GM18951 (cell line): ENCODE data around the gene C19orf81.

Experiments used
- POLR2A ChIP-seq: IDR thresholded peaks from 4 replicates; pipeline ENCODE4 v1.6.1; 2011; ENCODE audit warnings: mild to moderate bottlenecking; ENCODE audit not compliant: insufficient read length, insufficient read depth; ENCODE audit errors: extremely low read depth
- in situ Hi-C: fragments of 300-500 bp; cut with MboI; formaldehyde crosslinking; loops from one replicate; pipeline ENCODE4 v1.12.0; 2022; ENCODE audit warnings: low sequenced_read_pairs, mixed read lengths, inconsistent platforms; ENCODE audit not compliant: unreplicated experiment

The C19orf81 gene

DNA sequence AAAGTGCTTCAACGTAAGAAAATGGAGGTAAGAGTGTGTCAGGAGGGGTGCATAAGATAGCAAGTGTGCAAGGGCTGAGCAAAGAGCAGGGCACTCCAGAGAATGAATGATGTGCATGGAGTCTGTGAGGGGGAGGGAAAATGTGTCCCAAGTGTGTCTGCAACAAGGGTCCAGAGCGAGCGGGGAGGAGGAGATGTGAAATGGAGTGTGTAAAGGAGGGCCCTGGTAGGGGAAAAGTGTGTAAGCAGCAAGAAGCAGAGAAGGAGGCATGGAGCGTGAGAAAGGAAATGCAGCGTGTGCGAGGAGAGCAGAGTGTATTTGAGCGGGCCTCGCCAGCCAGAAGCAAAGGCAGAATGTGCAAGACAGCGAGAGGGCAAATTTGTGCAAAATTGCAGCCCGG lies 11.8 kb downstream of the C19orf81 start:
- TF ChIP-seq POLR2A: no peak
- in situ Hi-C loops: no loop called here

DNA sequence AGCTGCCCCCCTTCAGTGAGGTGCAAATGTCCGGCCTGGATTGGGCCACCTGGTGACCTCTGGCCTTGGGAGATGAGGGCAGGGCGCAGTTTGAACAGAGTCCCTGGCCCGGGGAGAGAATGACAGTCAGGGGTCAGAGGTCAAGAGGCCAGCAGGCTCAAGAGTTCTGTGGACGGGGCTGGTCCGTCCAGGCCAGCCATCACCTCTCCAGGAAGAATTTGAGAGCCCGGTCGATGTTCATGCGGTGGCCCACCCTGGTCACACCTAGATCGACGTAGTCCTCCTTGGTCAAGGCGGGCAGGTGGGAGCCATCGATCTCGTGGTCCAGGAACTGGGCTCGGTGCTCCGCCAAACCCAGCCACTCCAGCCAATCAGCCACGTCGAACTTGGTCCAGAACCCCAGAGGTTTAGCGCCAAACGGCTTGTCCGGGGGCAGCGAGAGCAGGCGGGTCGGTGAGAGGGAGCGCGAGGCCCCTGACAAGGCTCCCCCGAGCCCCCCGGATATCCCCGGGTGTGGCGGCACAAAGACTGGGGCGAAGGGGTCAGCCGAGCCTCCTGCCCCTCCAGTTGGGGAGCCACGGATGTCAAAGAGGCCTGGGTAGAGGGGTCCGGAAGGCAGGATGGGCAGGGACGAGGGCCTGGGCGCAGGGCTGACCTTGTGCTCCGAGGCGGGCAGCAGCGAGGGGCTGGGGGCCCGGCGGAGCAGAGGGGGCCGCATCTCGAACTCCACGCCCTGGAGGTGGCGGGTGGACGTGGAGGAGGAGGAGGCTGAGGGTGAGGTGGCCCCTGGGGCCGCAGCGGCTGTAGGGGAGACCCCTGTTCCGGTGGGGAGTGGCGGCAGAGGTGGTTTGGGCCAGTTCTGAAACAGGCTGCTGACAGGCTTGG lies 12.8 kb downstream of the C19orf81 start:
- in situ Hi-C loops: no loop called here

DNA sequence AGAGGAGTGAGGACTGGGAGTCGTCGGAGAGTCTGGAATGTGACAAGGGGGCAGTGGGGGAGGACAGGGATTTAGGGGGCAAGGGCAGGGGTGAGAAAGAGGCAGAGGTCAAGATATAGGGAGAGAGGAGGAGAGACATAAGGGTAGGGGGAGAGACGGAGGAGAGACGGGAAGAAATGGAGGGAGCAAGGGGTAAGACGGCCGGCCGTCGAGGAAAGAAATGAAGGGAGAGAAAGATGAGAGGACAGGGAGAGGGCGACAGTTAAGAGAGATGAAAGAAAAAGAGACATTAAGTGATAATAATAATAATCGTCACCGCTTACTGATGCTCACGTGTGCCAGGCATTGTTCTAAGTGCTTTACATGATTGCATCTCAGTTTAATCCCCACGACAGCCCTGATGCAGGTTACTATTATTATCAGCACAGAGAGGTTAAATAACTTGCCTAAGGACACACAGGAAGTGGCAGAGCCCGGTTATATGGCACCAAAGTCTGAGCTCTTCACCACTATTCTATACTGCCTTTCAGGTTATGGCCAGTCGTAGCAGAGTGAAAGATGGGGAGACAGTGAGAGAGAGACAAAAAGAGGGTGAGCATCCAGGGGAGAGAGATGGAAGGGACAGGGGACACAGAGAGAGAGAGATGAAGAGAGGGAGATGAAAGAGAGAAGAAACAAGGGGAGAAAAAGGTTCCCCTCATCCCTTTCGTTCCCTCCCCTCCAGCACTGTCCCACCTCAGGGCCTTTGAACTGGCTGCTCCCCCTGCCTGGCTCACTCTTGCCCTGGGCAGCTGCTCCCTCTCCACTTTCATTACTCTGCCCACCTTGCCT lies 13.6 kb downstream of the C19orf81 start:
- in situ Hi-C loops: no loop called here
- TF ChIP-seq POLR2A: no peak

More for the DNA sequence above, 12.8 kb downstream of the C19orf81 start:
- no peak for TF ChIP-seq POLR2A

DNA sequence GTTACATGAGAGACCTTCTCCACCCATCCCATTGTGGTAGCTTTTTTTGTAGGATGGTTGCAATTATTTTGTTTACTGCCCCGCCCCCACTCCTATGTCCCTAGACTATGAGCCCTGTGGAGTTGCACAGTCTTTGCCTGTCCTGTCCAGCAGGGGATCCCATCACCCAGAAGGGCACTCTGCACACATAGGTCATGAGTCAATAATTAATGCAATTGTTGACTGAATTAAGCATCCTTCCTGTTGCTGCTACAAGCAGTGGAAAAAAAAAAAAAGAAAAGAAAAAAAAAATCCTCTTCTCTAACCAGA lies 14.2 kb downstream of the C19orf81 start:
- no peak for TF ChIP-seq POLR2A
- in situ Hi-C loops: no loop called here

DNA sequence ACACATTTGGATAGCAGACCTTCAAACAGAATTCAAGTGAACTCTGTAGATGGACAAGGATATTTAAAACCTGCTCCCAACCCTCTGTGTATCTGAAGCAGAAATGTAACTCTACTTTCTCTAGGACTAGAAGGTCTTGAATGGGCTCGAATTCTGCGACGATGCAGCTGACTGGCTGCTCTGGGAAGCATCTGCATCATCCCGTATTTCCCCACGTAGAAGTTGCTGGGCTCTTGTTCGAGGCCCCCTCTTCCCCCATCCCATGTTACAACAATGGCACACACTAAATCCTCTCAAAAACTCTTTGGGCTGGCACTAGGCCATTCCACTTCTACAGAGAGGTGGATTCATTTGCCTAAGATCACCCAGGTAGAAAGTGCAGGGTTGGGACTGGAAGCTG lies 15.0 kb downstream of the C19orf81 start:
- in situ Hi-C loops: no loop called here

DNA sequence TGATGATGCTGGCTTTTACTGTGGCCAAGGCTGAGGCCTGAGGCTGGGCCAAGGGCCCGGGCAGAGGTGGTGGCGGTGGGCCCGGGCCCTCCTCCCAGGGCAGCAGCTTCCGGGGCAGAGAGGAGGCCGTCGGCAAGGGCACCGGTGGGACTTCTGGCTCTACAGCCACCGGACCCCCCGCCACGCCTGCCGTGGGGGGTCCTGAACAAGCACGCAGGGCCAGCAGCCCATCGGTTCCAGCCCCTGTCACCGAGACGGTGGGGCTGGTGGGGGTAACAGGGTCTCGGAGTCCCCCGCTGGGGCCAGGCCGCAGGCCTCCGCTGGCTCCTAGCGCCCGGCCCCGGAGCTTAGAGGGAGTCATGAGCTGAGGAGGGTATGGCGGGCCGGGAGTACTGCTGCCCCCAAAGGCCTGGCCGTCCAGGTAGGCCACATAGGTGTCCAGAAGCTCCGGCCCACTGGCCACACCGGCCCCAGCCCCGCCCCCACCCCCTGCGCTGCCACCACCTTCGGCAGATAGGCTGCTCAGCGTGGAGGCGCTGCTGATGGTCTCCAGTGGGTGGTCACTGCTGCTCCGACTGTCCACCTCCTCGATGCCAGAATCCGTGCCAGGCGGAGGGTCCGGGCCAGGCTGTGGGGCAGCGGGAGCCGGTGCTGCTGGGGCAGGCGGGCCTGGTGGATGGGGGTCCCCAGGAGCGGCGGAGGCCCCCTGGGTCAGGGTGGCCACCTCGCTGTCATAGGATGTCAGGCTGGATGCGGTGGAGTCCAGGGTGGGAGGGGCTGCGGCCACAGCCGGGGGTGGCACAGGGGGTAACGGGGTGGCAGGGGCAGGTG lies 17.3 kb downstream of the C19orf81 start:
- no peak for TF ChIP-seq POLR2A
- in situ Hi-C loops: no loop called here

More for the DNA sequence above, 15.0 kb downstream of the C19orf81 start:
- no peak for TF ChIP-seq POLR2A

DNA sequence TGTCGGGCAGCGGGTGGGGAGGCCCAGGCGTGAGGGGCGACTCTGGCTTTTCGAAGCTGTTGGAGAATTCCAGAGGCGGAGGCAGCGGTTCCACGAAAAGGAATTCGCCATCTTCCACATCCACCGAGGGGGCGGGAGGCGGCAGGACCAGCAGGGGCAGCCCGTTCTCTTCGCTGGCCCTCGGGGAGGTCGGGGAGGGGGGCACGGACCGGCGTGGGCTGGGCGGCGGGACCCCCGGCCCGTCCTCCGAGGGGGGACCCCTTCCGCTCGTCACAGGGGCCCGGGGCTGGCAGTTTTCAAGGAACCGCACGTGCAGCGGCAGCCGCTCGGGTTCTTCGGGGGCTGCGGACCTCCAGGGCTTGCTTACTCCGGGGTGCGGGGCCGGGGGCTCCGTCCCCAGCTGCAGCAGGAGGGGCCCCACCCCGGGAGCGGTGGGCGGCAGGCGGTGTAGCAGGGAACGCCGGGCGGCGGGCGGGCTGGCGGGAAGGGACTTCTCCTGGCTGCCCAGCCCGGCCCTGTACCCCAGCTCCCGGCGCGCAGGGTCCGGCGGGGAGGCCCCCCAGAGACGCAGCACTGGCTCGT lies 18.0 kb downstream of the C19orf81 start:
- no peak for TF ChIP-seq POLR2A
- in situ Hi-C loops: no loop called here

DNA sequence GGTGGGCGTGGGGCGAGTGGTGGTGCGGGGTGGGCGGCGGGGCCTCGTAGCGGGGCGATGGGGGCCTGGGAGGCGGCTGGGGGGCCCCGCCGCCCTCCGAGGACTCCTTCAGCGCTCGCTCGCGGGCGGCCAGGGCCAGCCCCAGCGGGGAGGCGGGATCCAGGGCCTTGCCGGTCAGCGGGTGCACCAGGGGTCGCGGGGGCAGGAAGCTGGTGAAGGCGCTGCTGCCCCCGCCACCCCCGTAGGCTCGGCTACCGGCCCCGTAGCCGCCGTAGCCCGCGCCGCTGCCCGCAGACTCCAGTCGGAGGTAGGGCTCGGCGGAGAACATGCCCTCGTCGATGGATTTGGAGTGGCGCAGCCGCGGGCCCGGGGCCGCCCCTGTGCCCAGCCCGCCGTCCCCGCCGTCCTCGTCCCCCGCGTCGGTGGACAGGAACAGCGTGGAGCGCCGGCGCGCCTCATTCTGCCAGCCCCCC lies 18.6 kb downstream of the C19orf81 start:
- in situ Hi-C loops: no loop called here
- TF ChIP-seq POLR2A: no peak

DNA sequence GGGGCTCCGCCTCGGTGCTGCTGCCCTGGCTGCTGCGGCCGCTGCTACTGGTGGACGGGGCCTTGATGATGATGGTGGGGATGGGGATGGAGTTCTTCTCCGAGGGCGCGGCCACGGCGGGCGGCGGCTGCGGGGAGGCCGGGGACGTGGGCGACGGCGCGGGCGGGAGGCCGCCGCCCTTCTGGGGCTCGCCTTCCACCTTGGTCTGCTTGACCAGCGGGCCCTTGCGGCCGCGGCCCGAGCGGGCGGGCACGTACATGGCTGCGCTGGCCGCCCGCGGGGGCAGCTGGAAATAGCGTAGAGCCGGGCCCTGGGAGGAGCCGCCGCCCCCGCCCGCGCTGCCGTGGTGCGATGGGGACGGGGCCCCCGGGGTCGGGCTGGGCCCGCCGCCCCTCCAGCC lies 19.2 kb downstream of the C19orf81 start:
- in situ Hi-C loops: no loop called here
- no peak for TF ChIP-seq POLR2A

DNA sequence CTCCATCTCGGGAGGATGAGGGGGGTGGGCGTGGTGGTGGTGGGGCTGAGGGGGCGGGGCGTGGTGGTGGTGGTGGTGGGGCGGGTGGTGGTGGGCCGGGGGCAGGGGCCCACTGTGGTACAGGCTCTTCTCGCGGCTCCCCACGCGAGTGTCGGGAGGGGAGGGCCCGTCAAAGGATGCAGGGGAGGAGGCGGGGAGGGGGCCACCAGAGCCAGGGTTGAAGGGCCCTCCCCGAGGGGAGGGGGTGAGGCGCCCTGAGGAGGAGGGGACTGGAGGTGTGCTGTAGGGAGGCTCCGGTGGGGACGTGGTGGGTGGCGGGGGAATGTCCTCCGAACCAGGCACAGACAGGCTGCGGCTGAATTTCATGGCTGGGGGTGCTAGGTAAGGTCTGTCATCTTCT lies 19.6 kb downstream of the C19orf81 start:
- TF ChIP-seq POLR2A: no peak
- in situ Hi-C loops: no loop called here

DNA sequence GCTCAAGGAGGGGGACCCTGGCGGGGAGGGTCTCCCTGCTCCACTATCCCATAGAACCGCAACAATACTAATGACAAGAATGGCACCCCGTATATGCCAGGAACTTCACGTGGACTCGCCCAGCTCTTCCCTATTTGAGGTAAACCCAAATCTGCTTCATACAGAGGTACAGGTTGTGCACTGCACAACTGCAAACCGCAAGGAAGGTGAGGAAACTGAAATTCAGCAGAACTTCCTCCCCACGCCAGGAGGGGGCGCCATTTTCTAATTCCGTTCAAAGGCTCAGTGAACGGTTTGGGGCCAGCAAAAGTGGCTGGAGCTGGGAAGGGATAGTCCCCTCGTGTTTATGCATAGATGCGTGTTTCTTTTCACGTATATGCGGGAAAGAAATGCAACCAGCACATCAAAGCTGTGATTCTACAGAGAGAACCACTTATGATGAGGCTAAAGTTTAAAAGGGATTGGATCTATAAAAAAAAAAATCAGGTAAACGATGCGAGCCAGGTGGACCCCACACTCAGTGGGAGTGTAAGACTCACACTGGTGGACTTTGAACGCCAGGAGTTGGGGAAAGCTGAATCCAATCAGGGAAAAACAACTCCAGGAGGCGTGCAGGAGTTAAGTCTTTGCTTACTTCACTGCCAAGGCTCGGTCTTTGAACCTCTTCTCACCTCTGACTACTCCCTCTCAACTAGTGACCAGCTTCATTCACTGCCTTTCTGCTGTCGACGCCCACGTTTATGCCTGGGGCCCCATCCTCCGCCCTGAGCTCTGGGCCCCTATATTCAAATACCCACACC lies 20.3 kb downstream of the C19orf81 start:
- in situ Hi-C loops: no loop called here
- TF ChIP-seq POLR2A: no peak

DNA sequence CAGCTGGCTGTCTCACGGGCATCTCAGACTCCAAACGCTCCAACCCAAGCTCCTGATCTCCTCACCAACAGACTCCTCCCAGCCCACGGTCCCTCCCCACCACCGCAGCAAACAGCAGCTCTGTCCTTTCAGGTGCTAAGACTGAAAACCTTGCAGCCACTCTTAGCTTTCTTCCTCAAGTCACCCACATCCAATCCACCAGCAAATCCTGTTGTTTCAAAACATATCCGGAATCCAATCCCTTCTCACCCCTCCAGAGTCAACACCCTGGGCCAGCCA lies 20.8 kb downstream of the C19orf81 start:
- no peak for TF ChIP-seq POLR2A
- in situ Hi-C loops: no loop called here

DNA sequence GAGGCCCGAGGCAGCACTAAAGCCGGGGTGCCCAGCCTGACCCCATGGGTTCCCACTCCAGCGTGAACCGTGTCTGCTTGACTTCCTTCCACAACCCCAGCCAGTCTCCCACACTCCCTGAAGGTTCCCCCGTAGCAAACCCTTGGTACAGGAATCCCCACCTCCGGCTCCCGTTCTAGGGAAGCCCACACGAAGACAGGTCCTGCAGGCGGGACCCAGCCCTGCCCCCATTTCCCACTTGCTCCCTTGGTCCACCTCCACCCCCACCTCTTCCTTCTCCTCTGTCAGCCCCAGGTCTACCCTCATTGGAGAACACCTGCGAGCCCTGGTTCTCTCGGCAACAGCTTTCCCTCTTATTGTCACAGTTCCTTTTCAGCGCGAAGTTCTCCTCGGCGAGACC lies 23.9 kb downstream of the C19orf81 start:
- in situ Hi-C loops: no loop called here
- no peak for TF ChIP-seq POLR2A
